Tibial nerve (tissue), 4 donors: Measurements from ENCODE around the gene DNAJC5G. TPM values are rescaled to one million over a fixed set of nuclear protein-coding genes. Genes with fewer than 3 reads are reported as not detected.

Source experiments
- DNase-seq, 2 donors: peaks; one replicate each; pipeline ENCODE4 v3.0.0-alpha.2; 2019; ENCODE audit warnings: low spot score in 2 of 2
- H3K27ac ChIP-seq, 4 donors: fragments of 200-600 bp; sonication (generic) in 3 of 4; one replicate each; pipeline ENCODE4 v1.5.1; 2017 to 2019; ENCODE audit warnings: mild to moderate bottlenecking in 1 of 4
- H3K27me3 ChIP-seq, 2 donors: fragments of 200-600 bp; sonication (generic) in 1 of 2; one replicate each; pipeline versions ENCODE4 v1.5.1 to v1.6.0; 2017 to 2019
- H3K36me3 ChIP-seq, 3 donors: fragments of 200-600 bp; sonication (generic); one replicate each; pipeline ENCODE4 v1.5.1; 2018 to 2019
- H3K4me1 ChIP-seq, 4 donors: fragments of 200-600 bp; sonication (generic) in 3 of 4; one replicate each; pipeline ENCODE4 v1.5.1; 2017 to 2019
- H3K4me3 ChIP-seq, 4 donors: fragments of 200-600 bp; sonication (generic) in 3 of 4; one replicate each; pipeline ENCODE4 v1.5.1; 2017 to 2019; ENCODE audit warnings: mild to moderate bottlenecking in 1 of 4, moderate library complexity in 1 of 4
- H3K9me3 ChIP-seq, 4 donors: fragments of 200-600 bp; sonication (generic) in 3 of 4; one replicate each; pipeline ENCODE4 v1.5.1; 2017 to 2019
- EP300 ChIP-seq, 2 donors: sonication (generic); formaldehyde crosslinking; IDR thresholded peaks; one replicate each; pipeline ENCODE4 v1.6.1; 2017; ENCODE audit warnings: antibody characterized with exemption in 2 of 2, mild to moderate bottlenecking in 1 of 2
- POLR2A ChIP-seq, 2 donors: fragments of 450-650 bp; IDR thresholded peaks; one replicate each; pipeline ENCODE4 v1.6.1; 2017; ENCODE audit warnings: antibody characterized with exemption in 2 of 2, mild to moderate bottlenecking in 2 of 2, moderate library complexity in 2 of 2
- WGBS, 2 donors: methylation state at CpG; one replicate each; pipeline ENCODE4 v1.1.5; 2018; 5-methylcytosine and 5-hydroxymethylcytosine counted together
- total RNA-seq, 4 donors: library from RNA; depleted of rRNA; stranded (reverse); fragments of >200 nt; gene quantifications; one replicate each; pipeline ENCODE4 v1.1.0, GENCODE V29; 2016
- TF ChIP-seq, protein P1 (sequence below), 5 experiments: fragments of 200-600 bp in 3 of 5; fragments of 450-650 bp in 2 of 5; sonication (generic) in 3 of 5; IDR thresholded peaks; one replicate each; pipeline ENCODE4 v1.5.1; 2016 to 2019; ENCODE audit warnings: antibody characterized with exemption in 5 of 5, mild to moderate bottlenecking in 3 of 5, moderate library complexity in 2 of 5

The DNAJC5G gene
- total RNA-seq, 4 donors from 2014 or later, result 2.5 TPM; not detected in 3

DNA sequence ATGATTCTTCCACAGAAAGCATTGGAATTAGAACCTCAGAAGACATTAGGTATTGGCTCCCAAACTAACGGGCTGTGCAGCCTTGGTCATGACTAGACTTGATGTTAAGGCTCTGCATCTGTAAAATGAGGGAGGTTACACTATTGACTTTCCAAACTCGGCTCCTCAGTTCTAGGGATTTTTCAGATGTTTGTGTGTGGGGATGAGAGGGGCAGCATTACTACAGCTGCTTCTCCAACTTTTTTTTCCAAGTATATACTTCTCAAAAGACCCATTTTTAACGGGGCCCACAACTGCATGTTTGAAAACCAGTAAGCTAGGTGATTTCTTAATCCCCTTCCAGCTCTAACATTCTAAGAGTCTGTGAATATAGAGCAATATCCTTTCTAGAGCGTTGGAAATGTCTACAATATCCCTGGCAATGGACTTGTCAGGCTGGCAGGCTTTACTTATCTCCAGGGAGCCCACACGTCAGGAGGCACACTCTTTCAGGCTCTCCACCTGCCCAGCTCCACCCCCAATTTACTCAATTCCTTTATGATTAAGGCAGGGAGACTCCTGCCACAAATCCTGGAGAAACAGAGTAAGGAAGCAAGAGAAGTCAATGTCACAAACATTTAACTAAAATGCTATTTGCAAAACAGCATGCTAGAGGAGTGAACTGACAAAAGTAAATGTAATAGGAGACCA is 48.5 kb downstream of the DNAJC5G start:
- peak overlapping the region; percentile 59 to 85 (median 74) for H3K4me3 ChIP-seq
- 16 to 19% methylated on average over 5 of the region's 5 CpGs for WGBS, 2 donors
- H3K4me1 ChIP-seq, result peaks cover 0 to 28% (median 15%) of the 10 kb centered on the region in 4 donors
- peak overlapping the region; percentile 88 to 97 (median 96) for H3K27ac ChIP-seq
- H3K9me3 ChIP-seq, result no peaks in the 10 kb centered on the region
- TF ChIP-seq, protein P1, sequence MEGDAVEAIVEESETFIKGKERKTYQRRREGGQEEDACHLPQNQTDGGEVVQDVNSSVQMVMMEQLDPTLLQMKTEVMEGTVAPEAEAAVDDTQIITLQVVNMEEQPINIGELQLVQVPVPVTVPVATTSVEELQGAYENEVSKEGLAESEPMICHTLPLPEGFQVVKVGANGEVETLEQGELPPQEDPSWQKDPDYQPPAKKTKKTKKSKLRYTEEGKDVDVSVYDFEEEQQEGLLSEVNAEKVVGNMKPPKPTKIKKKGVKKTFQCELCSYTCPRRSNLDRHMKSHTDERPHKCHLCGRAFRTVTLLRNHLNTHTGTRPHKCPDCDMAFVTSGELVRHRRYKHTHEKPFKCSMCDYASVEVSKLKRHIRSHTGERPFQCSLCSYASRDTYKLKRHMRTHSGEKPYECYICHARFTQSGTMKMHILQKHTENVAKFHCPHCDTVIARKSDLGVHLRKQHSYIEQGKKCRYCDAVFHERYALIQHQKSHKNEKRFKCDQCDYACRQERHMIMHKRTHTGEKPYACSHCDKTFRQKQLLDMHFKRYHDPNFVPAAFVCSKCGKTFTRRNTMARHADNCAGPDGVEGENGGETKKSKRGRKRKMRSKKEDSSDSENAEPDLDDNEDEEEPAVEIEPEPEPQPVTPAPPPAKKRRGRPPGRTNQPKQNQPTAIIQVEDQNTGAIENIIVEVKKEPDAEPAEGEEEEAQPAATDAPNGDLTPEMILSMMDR (IDR thresholded peaks at IDR 0.05), result no peak
- TF ChIP-seq POLR2A (IDR thresholded peaks at IDR 0.05), result no peak
- no peak for TF ChIP-seq EP300 (IDR thresholded peaks at IDR 0.05)
- H3K27me3 ChIP-seq, result no peaks in the 10 kb centered on the region
- no peak for DNase-seq
- peaks cover 0 to 30% (median 0%) of the 10 kb centered on the region in 3 donors for H3K36me3 ChIP-seq

DNA sequence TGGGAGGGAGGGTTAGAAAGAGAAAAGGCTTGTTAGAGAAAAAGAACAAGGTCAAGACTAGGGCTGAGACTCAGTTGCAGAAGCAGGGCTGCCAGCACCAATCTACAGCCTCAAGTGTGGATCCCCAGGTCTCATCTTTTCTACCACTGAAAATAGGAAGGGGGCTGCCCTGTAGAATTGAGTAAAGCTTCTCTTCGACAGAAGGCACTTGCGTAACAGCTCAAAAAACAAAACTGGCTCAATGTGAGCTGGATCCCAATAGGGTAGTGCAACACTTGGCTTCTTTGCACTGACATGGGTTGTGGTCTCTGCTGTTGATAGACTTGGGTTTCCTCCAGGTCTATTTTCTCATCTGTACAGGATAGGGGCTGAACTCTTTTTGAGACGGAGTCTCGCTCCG is 49.5 kb downstream of the DNAJC5G start:
- Histone ChIP-seq H3K27ac (no peak overlapping the region), H3K4me3 (no peak overlapping the region), H3K36me3 (peaks cover 0 to 40% (median 6%) of the 10 kb centered on the region in 3 donors), H3K9me3 (no peaks in the 10 kb centered on the region), H3K4me1 (peaks cover 0 to 28% (median 15%) of the 10 kb centered on the region in 4 donors), H3K27me3 (no peaks in the 10 kb centered on the region)
- 92 to 96% methylated on average over 2 to 5 of the region's 5 CpGs for WGBS, 2 donors
- TF ChIP-seq, protein P1 (IDR thresholded peaks at IDR 0.05), result no peak
- TF ChIP-seq EP300 (IDR thresholded peaks at IDR 0.05) (no peak), POLR2A (IDR thresholded peaks at IDR 0.05) (no peak)
- no peak for DNase-seq

Other genes starting within 250 kb of the DNAJC5G start
- 10 to 100 TPM; 45.7 to 71.4 (median 53.4) TPM for gene TMEM214, start 242.5 kb upstream of the DNAJC5G start, total RNA-seq
- 10 to 100 TPM; 12.1 to 14.4 (median 14.3) TPM for gene AGBL5, start 223.8 kb upstream of the DNAJC5G start, total RNA-seq
- gene OST4, start 203.8 kb upstream of the DNAJC5G start, total RNA-seq, result 100 to 1,000 TPM; 111 to 217 (median 166) TPM
- gene EMILIN1, start 196.8 kb upstream of the DNAJC5G start, total RNA-seq, result 10 to 100 TPM; 56.6 to 95.1 (median 70.1) TPM
- gene KHK, start 188.7 kb upstream of the DNAJC5G start, total RNA-seq, result 10 to 100 TPM in 2 of 4 donors, 1 to 10 TPM in 2; 5.1 to 12.2 (median 9.1) TPM
- 10 to 100 TPM in 1 of 4 donors, 1 to 10 TPM in 3; 2.8 to 15.9 (median 8.4) TPM for gene CGREF1, start 156.3 kb upstream of the DNAJC5G start, total RNA-seq
- under 1 TPM in 3 of 4 donors, not detected in 1; 0.42 to 0.78 (median 0.44) TPM for gene ABHD1, start 151.6 kb upstream of the DNAJC5G start, total RNA-seq
- 100 to 1,000 TPM in 1 of 4 donors, 10 to 100 TPM in 3; 54.4 to 114 (median 80.1) TPM for gene PREB, start 140.8 kb upstream of the DNAJC5G start, total RNA-seq
- gene PRR30, start 136.0 kb upstream of the DNAJC5G start, total RNA-seq, result not detected
- gene TCF23, start 126.4 kb upstream of the DNAJC5G start, total RNA-seq, result not detected
- 100 to 1,000 TPM; 107 to 210 (median 124) TPM for gene ATRAID, start 63.4 kb upstream of the DNAJC5G start, total RNA-seq
- 10 to 100 TPM; 19.0 to 50.0 (median 41.5) TPM for gene SLC5A6, start 63.2 kb upstream of the DNAJC5G start, total RNA-seq
- gene CAD, start 58.1 kb upstream of the DNAJC5G start, total RNA-seq, result 10 to 100 TPM; 18.6 to 69.6 (median 32.9) TPM
- under 1 TPM in 1 of 4 donors, not detected in 3; 0.44 TPM for gene SLC30A3, start 12.4 kb upstream of the DNAJC5G start, total RNA-seq
- gene TRIM54, start 7.0 kb downstream of the DNAJC5G start, total RNA-seq, result 1 to 10 TPM in 2 of 4 donors, under 1 TPM in 2; 0.21 to 2.7 (median 1.3) TPM
- gene UCN, start 33.0 kb downstream of the DNAJC5G start, total RNA-seq, result 10 to 100 TPM; 14.9 to 24.0 (median 16.8) TPM
- 100 to 1,000 TPM in 1 of 4 donors, 10 to 100 TPM in 3; 68.4 to 105 (median 87.3) TPM for gene MPV17, start 47.7 kb downstream of the DNAJC5G start, total RNA-seq
- 10 to 100 TPM; 38.9 to 54.0 (median 46.0) TPM for gene GTF3C2, start 81.3 kb downstream of the DNAJC5G start, total RNA-seq
- 10 to 100 TPM; 43.3 to 69.0 (median 59.8) TPM for gene EIF2B4, start 94.9 kb downstream of the DNAJC5G start, total RNA-seq
- gene SNX17, start 95.2 kb downstream of the DNAJC5G start, total RNA-seq, result 10 to 100 TPM; 71.6 to 97.7 (median 90.8) TPM
- gene ZNF513, start 105.3 kb downstream of the DNAJC5G start, total RNA-seq, result 10 to 100 TPM; 12.9 to 16.8 (median 14.4) TPM
- gene PPM1G, start 134.2 kb downstream of the DNAJC5G start, total RNA-seq, result 10 to 100 TPM; 33.7 to 53.6 (median 47.9) TPM
- gene NRBP1, start 153.2 kb downstream of the DNAJC5G start, total RNA-seq, result 10 to 100 TPM; 43.7 to 62.5 (median 56.7) TPM
- gene KRTCAP3, start 166.9 kb downstream of the DNAJC5G start, total RNA-seq, result 10 to 100 TPM in 1 of 4 donors, 1 to 10 TPM in 1, not detected in 2; 3.6 to 18.1 TPM
- 10 to 100 TPM; 27.8 to 61.4 (median 40.9) TPM for gene IFT172, start 214.3 kb downstream of the DNAJC5G start, total RNA-seq
- 10 to 100 TPM in 2 of 4 donors, 1 to 10 TPM in 2; 7.0 to 30.3 (median 9.3) TPM for gene FNDC4, start 219.8 kb downstream of the DNAJC5G start, total RNA-seq
- gene GCKR, start 221.4 kb downstream of the DNAJC5G start, total RNA-seq, result not detected